HG02763 (cell line): ENCODE measurements around the gene TTC21A.

Experiments
- ATAC-seq: cut with Tn5 transposase; IDR thresholded peaks from one replicate; pipeline ENCODE4 v1.9.1; 2021; ENCODE audit warnings: mild to moderate bottlenecking, moderate library complexity; ENCODE audit not compliant: unreplicated experiment

TTC21A gene

GRCh38 chr3:39173318-39174125 lies 66.0 kb downstream of the TTC21A start:
- ATAC-seq = no peak

DNA sequence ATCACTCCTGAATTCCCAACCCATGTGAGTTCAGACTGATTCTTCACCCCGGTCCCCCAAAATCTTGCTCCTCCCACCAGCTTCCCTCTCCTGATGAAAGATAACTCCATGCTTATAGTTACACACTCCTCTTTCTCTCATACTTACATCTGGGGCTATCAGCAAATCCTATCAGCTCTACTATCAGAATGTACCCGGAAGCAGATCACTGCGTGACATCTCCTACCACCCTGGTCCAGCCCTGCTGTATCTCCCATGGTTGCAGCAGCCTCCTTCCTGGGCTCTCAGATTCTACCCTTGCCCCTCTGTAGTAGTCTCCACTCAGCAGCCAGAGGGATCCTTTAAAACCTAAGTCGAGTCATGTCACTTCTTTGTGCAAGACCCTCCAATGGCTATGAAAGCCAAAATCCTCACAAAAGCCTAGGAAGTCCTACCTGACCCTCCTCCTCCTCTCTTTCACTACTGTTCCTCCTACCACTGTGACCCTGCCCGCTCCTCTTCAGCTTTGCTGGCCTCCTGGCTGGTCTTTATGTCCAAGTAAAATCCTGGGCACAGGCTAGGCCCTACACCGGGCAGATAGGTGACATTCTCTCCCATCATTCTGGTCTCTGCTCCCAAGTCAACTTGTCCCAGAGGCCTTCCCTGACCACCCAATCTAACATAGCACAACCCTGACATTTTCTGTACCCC lies 68.7 kb downstream of the TTC21A start:
- ATAC-seq = no peak

GRCh38 chr3:39177708-39178332 lies 70.3 kb downstream of the TTC21A start:
- peak; percentile 39 for ATAC-seq

DNA sequence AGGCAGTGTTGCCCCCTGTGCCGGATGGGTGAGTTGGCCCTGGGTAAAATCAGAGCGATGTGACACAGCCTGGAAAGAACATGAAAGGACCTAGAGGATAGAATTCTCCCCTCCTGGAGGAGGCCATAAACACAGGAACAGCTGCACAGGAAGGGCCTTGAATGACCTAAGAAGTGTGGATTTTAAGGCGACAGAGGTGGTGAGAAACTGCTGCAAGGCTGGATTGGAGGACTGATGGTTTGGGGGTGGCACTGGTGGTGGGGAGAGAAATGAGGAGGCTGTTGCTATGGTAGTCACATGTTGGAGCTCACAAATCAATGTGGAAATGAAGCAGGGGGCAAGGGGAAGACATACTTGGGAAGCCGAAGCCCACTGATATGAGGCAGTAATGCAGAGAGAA lies 71.1 kb downstream of the TTC21A start:
- ATAC-seq = no peak

GRCh38 chr3:39180183-39180545 lies 72.7 kb downstream of the TTC21A start:
- no peak for ATAC-seq

- peak; percentile 87 for ATAC-seq
Observed at GRCh38 chr3:39180546-39181346, 73.3 kb downstream of the TTC21A start.

- ATAC-seq = no peak
Observed at GRCh38 chr3:39181408-39182335, 74.2 kb downstream of the TTC21A start.

GRCh38 chr3:39183211-39184080 lies 76.0 kb downstream of the TTC21A start:
- no peak for ATAC-seq

- no peak for ATAC-seq
Observed at GRCh38 chr3:39184081-39184967, 76.8 kb downstream of the TTC21A start.

DNA sequence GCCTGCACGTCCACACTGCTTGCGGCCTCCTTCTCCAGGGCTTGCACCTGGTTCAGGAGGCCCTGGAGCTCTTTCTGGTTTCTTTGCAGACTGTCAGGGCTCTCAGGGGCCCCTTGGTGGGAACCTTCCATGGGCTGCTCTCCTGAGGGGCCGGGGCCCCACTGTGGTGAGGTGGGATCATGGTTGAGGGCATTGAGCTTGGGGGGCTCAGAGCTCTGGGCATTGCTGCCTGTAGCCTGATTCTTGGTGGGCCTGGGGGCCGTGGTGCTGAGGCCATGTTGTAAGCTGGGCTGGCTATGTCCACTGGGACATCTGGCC lies 77.4 kb downstream of the TTC21A start:
- ATAC-seq = no peak

- no peak for ATAC-seq
Observed at GRCh38 chr3:39185326-39185958, 78.0 kb downstream of the TTC21A start.

- ATAC-seq = no peak
Observed at GRCh38 chr3:39185959-39186691, 78.6 kb downstream of the TTC21A start.

DNA sequence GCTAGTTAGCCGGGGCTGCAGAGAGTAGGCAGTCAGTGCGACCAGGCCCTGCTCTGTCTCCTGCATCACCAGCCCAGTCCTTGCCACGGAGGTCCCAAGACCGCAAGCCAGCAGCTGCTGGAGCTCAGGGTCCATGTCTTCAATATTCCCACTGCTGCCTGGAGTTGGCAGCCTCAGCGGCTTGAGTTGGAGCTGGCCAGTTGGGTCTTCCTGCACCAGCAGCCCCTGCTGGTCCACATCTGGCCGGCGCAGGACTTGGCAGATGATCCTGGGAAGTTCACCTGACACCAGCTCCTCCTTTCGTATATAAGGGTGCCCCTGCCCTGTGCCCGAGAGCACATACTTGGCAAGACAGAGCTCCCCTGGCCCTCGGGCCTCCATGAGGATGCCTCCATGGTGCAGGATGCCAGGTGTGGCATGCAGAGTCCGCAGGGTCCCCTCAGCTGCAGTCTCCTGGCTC lies 79.2 kb downstream of the TTC21A start:
- no peak for ATAC-seq

- no peak for ATAC-seq
Observed at GRCh38 chr3:39187372-39188155, 80.1 kb downstream of the TTC21A start.
